Spleen (tissue), 7 donors: ENCODE measurements around the gene ANKRD28.

ENCODE experiments used
- POLR2A ChIP-seq, 3 donors: fragments of 450-650 bp; IDR thresholded peaks; one replicate each; pipeline ENCODE4 v1.5.1; 2017; ENCODE audit warnings: antibody characterized with exemption in 3 of 3, mild to moderate bottlenecking in 1 of 3
- POLR2AphosphoS5 ChIP-seq, 3 donors: sonication (generic); formaldehyde crosslinking; IDR thresholded peaks; one replicate each; pipeline ENCODE4 v1.5.1; 2017; ENCODE audit warnings: antibody characterized with exemption in 3 of 3
- TF ChIP-seq, protein P1 (sequence below), 11 experiments: fragments of 200-600 bp in 7 of 11; fragments of 450-650 bp in 4 of 11; sonication (generic) in 4 of 11; IDR thresholded peaks in 8 of 11; conservative IDR thresholded peaks in 3 of 11; 1 replicate in 7 of 11; 2 replicates in 4 of 11; pipeline versions ENCODE4 v1.4.0 to v1.8.0; 2016 to 2021; ENCODE audit warnings: antibody characterized with exemption in 11 of 11, inconsistent platforms in 4 of 11, mild to moderate bottlenecking in 1 of 11
- donor health status: DM: no; HTN: no; CAD: no; lungs with moderate emphysema.
- donor health status: DM: no; HTN: no; CAD: no.
- donor health status: DM: no; HTN: no; CAD: no.

DNA sequence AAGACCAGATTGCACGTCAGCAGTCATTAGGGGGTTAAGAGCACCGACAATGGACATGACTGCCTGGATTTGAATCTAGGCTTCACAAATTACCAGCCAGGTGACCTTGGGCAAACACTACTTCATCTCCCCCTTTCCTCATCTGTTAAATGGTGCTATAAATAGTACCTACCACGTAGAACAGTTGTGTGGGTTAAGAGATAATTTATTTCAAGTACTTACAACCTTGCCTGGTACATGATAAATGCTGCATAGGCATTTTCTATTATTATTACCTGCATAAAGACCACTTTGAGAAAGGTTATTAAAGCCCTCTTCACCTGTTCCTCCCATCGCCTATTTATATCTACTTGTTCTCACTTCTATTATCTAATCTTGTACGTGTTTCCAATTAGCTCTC is 131.5 kb downstream of the ANKRD28 start:
- TF ChIP-seq, protein P1, sequence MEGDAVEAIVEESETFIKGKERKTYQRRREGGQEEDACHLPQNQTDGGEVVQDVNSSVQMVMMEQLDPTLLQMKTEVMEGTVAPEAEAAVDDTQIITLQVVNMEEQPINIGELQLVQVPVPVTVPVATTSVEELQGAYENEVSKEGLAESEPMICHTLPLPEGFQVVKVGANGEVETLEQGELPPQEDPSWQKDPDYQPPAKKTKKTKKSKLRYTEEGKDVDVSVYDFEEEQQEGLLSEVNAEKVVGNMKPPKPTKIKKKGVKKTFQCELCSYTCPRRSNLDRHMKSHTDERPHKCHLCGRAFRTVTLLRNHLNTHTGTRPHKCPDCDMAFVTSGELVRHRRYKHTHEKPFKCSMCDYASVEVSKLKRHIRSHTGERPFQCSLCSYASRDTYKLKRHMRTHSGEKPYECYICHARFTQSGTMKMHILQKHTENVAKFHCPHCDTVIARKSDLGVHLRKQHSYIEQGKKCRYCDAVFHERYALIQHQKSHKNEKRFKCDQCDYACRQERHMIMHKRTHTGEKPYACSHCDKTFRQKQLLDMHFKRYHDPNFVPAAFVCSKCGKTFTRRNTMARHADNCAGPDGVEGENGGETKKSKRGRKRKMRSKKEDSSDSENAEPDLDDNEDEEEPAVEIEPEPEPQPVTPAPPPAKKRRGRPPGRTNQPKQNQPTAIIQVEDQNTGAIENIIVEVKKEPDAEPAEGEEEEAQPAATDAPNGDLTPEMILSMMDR (IDR thresholded peaks at IDR 0.05 in 8 of 11, conservative IDR thresholded peaks at IDR 0.05 in 3 of 11), result no peak
- TF ChIP-seq POLR2A (IDR thresholded peaks at IDR 0.05) (no peak), POLR2AphosphoS5 (IDR thresholded peaks at IDR 0.05) (no peak)
